SU-DHL-6 (cell line): Measurements from ENCODE around the gene UGT1A6.

Experiments used
- CTCF ChIP-seq: fragments of 200-600 bp; sonication (generic); IDR thresholded peaks from one replicate; pipeline ENCODE4 v1.5.1; 2017; ENCODE audit warnings: antibody characterized with exemption, mild to moderate bottlenecking, low read length, moderate library complexity; ENCODE audit not compliant: insufficient read depth, poor library complexity, severe bottlenecking
- EZH2phosphoT487 ChIP-seq: fragments of 200-600 bp; sonication (generic), shearing (Covaris generic); conservative IDR thresholded peaks from 2 replicates; pipeline ENCODE4 v1.6.1; 2018; ENCODE audit warnings: mild to moderate bottlenecking, antibody characterized with exemption, low read length, moderate library complexity, mixed read lengths

DNA sequence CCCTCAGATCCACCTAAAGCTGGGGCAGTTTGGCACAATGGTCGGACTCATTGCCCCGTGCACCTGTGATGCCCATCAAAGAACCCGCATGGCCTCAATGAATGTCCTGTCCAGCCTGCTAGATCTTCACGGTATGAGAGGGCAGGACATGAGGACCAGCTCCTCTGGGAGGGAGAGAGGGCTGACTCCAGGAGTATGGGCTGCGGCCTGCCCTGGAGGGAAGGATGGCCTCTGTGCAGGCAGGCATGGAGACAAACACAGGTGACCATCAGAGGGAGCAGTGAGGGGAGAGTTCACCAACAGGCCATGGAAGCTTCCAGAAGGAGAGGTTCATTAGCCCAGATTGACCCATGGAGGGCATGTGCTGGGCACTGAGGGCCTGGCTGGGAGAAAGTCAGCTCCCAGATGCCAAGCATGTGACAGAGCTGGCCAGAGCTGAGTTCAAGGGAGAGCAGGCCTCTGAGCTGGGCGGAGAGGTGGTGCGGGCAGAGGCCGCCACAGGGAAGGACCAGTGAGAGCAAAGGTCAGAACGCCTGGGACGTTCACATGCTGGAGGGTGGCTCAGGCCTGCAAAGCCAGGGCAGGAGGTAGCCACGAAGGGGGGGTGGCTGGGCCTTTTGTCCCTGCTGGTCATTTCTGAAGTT lies 125.4 kb downstream of the UGT1A6 start:
- TF ChIP-seq CTCF (no peak), EZH2phosphoT487 (no peak)
